ENCODE data around the gene TSPAN15. TPM values are rescaled to one million over a fixed set of nuclear protein-coding genes. Genes with fewer than 3 reads are reported as not detected.

TSPAN15 gene
- total RNA-seq, 1 experiment from 2014 or later = 212 TPM

- intact Hi-C loops (cut with micrococcal nuclease) = no loop called here
- DNase-seq (peak; percentile 61), ATAC-seq (peak; percentile 16; the same call in 1 of the 2 replicates)
- Histone ChIP-seq H3K4me3 (ENCODE audit: low read length) (peak overlapping the region; percentile 39), H3K79me2 (ENCODE audit: low read length) (peaks cover 94% of the 10 kb centered on the region), H3K27me3 (ENCODE audit: low read length) (no peaks in the 10 kb centered on the region), H3K4me1 (ENCODE audit: insufficient read depth, low read length) (peaks cover 70% of the 10 kb centered on the region), H3K27ac (ENCODE audit: low read length) (peak overlapping the region; percentile 77), H3F3A (ENCODE audit: low read length, unreplicated experiment) (peaks cover 15% of the 10 kb centered on the region), H3K9me2 (replicated peaks; ENCODE audit: low read length) (no peaks in the 10 kb centered on the region), H4K20me1 (ENCODE audit: low read length) (no peaks in the 10 kb centered on the region), H3K9me3 (ENCODE audit: low read length) (no peaks in the 10 kb centered on the region), H3K4me2 (ENCODE audit: low read length) (peak overlapping the region; percentile 72), H2AFZ (ENCODE audit: low read length) (no peak overlapping the region), H3K9ac (ENCODE audit: low read length) (peak overlapping the region; percentile 16), H3K36me3 (ENCODE audit: low read depth, low read length) (peaks cover 28% of the 10 kb centered on the region)
- BruUV-seq (replicated peaks) = no TSS peak
- ChIA-PET POLR2A (ENCODE audit: unreplicated experiment) (no interaction called here), CTCF (interaction anchor here (0.6 kb wide), 2 partner anchors 11 to 12 kb away, joined by 3 to 4 read pairs; no protein-coding TSS in a partner anchor)
- TF ChIP-seq EZH2 (IDR thresholded peaks at IDR 0.05; ENCODE audit: low read length, unreplicated experiment) = no peak
- TF ChIP-seq CTCF (conservative IDR thresholded peaks at IDR 0.05; ENCODE audit: low read depth, low read length) = no peak
- TF ChIP-seq EZH2phosphoT487 (IDR thresholded peaks at IDR 0.05; ENCODE audit: borderline replicate concordance, low read length) = no peak
Observed at GRCh38 chr10:69457771-69458237, 6.5 kb downstream of the TSPAN15 start.

DNA sequence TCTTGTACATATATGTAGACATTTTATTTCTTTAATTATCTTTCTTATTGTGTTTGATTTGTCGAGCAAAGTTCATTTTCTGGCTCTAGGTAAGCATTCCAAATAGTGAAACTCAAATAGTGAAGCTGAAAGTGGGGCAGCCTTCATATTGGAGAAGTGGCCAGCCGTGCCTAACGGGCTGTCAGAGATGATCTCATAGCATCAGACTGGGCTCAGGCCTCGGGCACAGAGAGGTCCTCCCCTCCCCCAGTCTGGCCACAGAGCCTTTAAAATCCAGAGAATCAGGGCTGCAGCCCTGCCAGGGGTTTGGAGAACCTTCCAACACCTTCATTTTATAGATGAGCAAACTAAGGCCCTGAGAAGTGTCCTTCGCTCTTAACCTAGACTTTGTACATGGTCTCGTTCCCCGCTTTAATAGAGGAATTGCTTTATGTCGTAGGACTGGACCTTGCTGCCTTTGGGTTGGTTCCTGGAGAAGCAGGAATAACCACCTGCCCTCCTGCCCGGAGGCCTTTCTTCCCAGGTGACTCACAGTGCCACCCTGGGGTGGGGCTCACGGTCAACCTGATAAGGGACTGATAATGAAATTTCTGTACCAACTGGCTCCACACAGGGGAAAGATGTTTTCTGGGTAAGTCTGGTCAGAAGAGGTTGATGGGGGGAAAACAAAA is 7.3 kb downstream of the TSPAN15 start:
- peaks cover 15% of the 10 kb centered on the region for H3F3A ChIP-seq (ENCODE audit: low read length, unreplicated experiment)
- H3K9me2 ChIP-seq (replicated peaks; ENCODE audit: low read length) = no peaks in the 10 kb centered on the region
- peaks cover 66% of the 10 kb centered on the region for H3K4me1 ChIP-seq (ENCODE audit: insufficient read depth, low read length)
- H3K27ac ChIP-seq (ENCODE audit: low read length) = peak overlapping the region; percentile 77
- intact Hi-C loops (cut with micrococcal nuclease) = no loop called here
- CTCF ChIA-PET = no interaction called here
- peaks cover 30% of the 10 kb centered on the region for H3K36me3 ChIP-seq (ENCODE audit: low read depth, low read length)
- no peak overlapping the region for H2AFZ ChIP-seq (ENCODE audit: low read length)
- H3K4me3 ChIP-seq (ENCODE audit: low read length) = peak overlapping the region; percentile 39
- DNase-seq = peak; percentile 96
- TF ChIP-seq CTCF (conservative IDR thresholded peaks at IDR 0.05; ENCODE audit: low read depth, low read length) (no peak), EZH2 (IDR thresholded peaks at IDR 0.05; ENCODE audit: low read length, unreplicated experiment) (no peak), EZH2phosphoT487 (IDR thresholded peaks at IDR 0.05; ENCODE audit: borderline replicate concordance, low read length) (no peak)
- peaks cover 94% of the 10 kb centered on the region for H3K79me2 ChIP-seq (ENCODE audit: low read length)
- POLR2A ChIA-PET (ENCODE audit: unreplicated experiment) = no interaction called here
- peak; percentile 57 for ATAC-seq
- H3K9ac ChIP-seq (ENCODE audit: low read length) = peak overlapping the region; percentile 16
- H3K9me3 ChIP-seq (ENCODE audit: low read length) = no peaks in the 10 kb centered on the region
- peak overlapping the region; percentile 72 for H3K4me2 ChIP-seq (ENCODE audit: low read length)
- H4K20me1 ChIP-seq (ENCODE audit: low read length) = no peaks in the 10 kb centered on the region
- H3K27me3 ChIP-seq (ENCODE audit: low read length) = no peaks in the 10 kb centered on the region
- BruUV-seq (replicated peaks) = TSS peak; percentile 27

Measured in PC-3 (cell line).